Measurements from ENCODE around the gene PEX5.

- TF ChIP-seq ZNF416 (tag by site-specific recombination; IDR thresholded peaks at IDR 0.05) (no peak), ZNF623 (tag by site-specific recombination; IDR thresholded peaks at IDR 0.05) (no peak), CTCF (tag by site-specific recombination; IDR thresholded peaks at IDR 0.05) (no peak), SETDB1 (IDR thresholded peaks at IDR 0.05; ENCODE audit: insufficient read length, low read length) (no peak), ZBTB21 (tag by site-specific recombination; IDR thresholded peaks at IDR 0.05) (no peak), ZBTB11 (tag by site-specific recombination; conservative IDR thresholded peaks at IDR 0.05; ENCODE audit: low read depth) (no peak), REST (tag by site-specific recombination; IDR thresholded peaks at IDR 0.05) (no peak), ZNF704 (tag by site-specific recombination; IDR thresholded peaks at IDR 0.05) (no peak)
Measured at GRCh38 chr12:7217475-7218069, 28.1 kb downstream of the PEX5 start.

Data from HEK293 (cell line).